Measurements from ENCODE around the gene ASIC1. TPM values are rescaled to one million over a fixed set of nuclear protein-coding genes. Genes with fewer than 3 reads are reported as not detected.
A peak's percentile ranks its signal among the peaks of the same experiment; 100 is the strongest.

Gene ASIC1
- total and polyA plus RNA-seq, 2 of the 13 experiments (the other 11 are each of a cell fraction or from before 2014, with no cell fraction given): 0.44 to 1.5 TPM

GRCh38 chr12:50025187-50026059 is 32.0 kb upstream of the ASIC1 start, which contains the start of gene RACGAP1 (continued):
- TF ChIP-seq TBX2 (CRISPR knock-in tag; IDR thresholded peaks at IDR 0.05; ENCODE audit: borderline replicate concordance) (peak; percentile 87), PTBP1 (IDR thresholded peaks at IDR 0.05; ENCODE audit: low read depth, low read length, poor library complexity, severe bottlenecking) (no peak), ZNF143 (CRISPR knock-in tag; IDR thresholded peaks at IDR 0.05) (peak; percentile 71), BRD4 (CRISPR knock-in tag; IDR thresholded peaks at IDR 0.05) (0 out of 2 replicates have a peak, but pooled peaks have one; percentile 49), HNRNPL (IDR thresholded peaks at IDR 0.05; ENCODE audit: low read depth, low read length) (0 out of 2 replicates have a peak, but pooled peaks have one; percentile 55), RFX5 (IDR thresholded peaks at IDR 0.05; ENCODE audit: low read depth, low read length) (peak; percentile 39; the same call in 1 of the 2 replicates), ZMYM3 (CRISPR knock-in tag; IDR thresholded peaks at IDR 0.05) (peak; percentile 11; the same call in 1 of the 2 replicates), ZNF234 (CRISPR knock-in tag; conservative IDR thresholded peaks at IDR 0.05) (no peak), CREB1 (IDR thresholded peaks at IDR 0.05) (peak; percentile 97), CREB1 (CRISPR knock-in tag; IDR thresholded peaks at IDR 0.05) (peak; percentile 99), ZNF800 (CRISPR knock-in tag; IDR thresholded peaks at IDR 0.05) (no peak), RARA (CRISPR knock-in tag; IDR thresholded peaks at IDR 0.05) (peak; percentile 2; the same call in 1 of the 2 replicates), ATF1 (CRISPR knock-in tag; IDR thresholded peaks at IDR 0.05) (peak; percentile 97), MAZ (IDR thresholded peaks at IDR 0.05; ENCODE audit: borderline replicate concordance, low read depth, low read length) (no peak), MAZ (CRISPR knock-in tag; IDR thresholded peaks at IDR 0.05; ENCODE audit: low read depth) (peak; percentile 36; the same call in 1 of the 2 replicates), MAX (IDR thresholded peaks at IDR 0.05) (peak; percentile 87), TGIF2 (CRISPR knock-in tag; IDR thresholded peaks at IDR 0.05) (peak; percentile 91), ZNF747 (CRISPR knock-in tag; IDR thresholded peaks at IDR 0.05; ENCODE audit: borderline replicate concordance) (peak; percentile 95), U2AF1 (optimal IDR thresholded peaks at IDR 0.05; ENCODE audit: low read depth, low read length) (no peak), MED1 (CRISPR knock-in tag; IDR thresholded peaks at IDR 0.05) (0 out of 2 replicates have a peak, but pooled peaks have one; percentile 38), POLR2AphosphoS5 (IDR thresholded peaks at IDR 0.05; ENCODE audit: low read depth, low read length) (peak; percentile 78)

Data from HepG2 (cell line).